ENCODE results near the gene RPL27A. TPM values are rescaled to one million over a fixed set of nuclear protein-coding genes. Genes with fewer than 3 reads are reported as not detected.
A peak's percentile ranks its signal among the peaks of the same experiment; 100 is the strongest.

Gene RPL27A
- total and polyA plus RNA-seq, 8 donors, result 724 to 3,217 (median 2,615) TPM

DNA sequence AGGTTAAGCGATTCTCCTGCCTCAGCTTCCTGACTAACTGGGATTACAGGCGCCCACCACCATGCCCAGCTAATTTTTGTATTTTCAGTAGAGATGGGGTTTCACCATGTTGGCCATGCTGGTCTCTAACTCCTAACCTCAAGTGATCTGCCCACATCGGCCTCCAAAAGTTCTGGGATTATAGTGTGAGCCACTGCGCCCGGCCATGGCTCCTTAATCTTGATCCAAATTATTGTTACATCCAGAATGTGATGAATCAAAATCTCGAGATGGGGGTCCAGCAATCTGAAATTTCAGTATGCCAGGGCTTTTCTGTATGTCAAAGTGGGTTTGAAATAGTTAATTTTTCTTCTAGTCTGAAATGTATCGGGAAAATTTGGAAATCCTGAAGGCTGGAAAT, 3.7 kb downstream of the RPL27A start:
- Histone ChIP-seq H3K9me3 (no peaks in the 10 kb centered on the region), H3K27me3 (no peaks in the 10 kb centered on the region), H3K4me3 (no peak overlapping the region), H3K27ac (no peak overlapping the region), H3K36me3 (peaks cover 0 to 40% of the 10 kb centered on the region in 2 donors), H3K4me1 (peaks cover 22 to 59% of the 10 kb centered on the region in 2 donors)
- intact Hi-C loops (cut with DNase I), result loop anchor here in 1 of 2 donors (5.0 kb wide), 1 partner anchor 181 kb away; no protein-coding TSS in a partner anchor
- TF ChIP-seq, protein P1, sequence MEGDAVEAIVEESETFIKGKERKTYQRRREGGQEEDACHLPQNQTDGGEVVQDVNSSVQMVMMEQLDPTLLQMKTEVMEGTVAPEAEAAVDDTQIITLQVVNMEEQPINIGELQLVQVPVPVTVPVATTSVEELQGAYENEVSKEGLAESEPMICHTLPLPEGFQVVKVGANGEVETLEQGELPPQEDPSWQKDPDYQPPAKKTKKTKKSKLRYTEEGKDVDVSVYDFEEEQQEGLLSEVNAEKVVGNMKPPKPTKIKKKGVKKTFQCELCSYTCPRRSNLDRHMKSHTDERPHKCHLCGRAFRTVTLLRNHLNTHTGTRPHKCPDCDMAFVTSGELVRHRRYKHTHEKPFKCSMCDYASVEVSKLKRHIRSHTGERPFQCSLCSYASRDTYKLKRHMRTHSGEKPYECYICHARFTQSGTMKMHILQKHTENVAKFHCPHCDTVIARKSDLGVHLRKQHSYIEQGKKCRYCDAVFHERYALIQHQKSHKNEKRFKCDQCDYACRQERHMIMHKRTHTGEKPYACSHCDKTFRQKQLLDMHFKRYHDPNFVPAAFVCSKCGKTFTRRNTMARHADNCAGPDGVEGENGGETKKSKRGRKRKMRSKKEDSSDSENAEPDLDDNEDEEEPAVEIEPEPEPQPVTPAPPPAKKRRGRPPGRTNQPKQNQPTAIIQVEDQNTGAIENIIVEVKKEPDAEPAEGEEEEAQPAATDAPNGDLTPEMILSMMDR (IDR thresholded peaks at IDR 0.05), result no peak
- ATAC-seq (no peak), DNase-seq (no peak)

DNA sequence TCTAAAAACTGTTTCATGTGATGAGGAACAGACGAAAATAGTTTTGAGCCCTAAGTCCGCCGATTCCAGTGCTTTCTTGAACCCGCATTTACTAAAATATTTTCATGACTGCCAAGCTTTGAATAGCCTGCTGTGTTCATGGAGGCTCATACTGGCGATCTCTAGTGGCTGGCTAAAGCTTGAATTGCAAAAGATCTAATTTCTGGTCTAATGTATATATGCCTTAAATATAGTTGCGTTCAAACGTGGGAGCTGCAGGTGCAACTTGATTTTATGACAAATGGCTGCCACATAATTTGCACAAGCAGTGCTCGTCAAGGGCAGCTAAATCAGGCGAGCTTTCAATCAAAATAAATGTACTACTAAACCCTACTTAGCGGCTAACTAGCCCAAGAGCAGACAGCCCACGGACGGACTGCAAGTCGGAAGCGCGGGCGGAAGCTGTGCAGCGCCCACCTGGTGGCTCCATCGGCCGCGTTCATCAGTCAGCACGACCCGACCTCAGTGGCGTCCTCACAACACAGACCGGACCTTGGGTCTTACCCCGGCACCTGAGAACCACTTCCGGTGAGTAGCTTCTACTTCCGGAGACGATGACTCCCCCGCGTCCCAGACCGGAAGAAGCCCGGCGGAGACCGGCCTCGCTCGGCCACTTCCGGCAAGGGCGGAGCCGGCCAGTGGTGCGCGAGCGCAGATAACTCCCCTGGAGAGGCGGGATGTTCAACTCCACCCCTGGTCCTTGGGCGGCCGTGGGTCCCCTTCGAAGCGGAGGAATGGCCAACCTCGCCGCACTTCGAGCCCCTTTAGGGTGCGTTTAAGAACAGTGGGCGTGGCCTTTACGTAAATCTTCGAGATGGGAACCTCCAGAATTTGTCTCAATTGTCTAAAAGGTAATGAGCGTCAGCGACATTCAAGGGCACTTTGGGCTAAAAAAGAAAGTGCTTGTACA, 6.1 kb downstream of the RPL27A start:
- TF ChIP-seq, protein P1 (IDR thresholded peaks at IDR 0.05), result no peak
- Histone ChIP-seq H3K9me3 (no peaks in the 10 kb centered on the region), H3K27me3 (no peaks in the 10 kb centered on the region), H3K27ac (peak overlapping the region; percentile 87 to 91), H3K4me3 (peak overlapping the region; percentile 52 to 57), H3K4me1 (peaks cover 19 to 47% of the 10 kb centered on the region in 2 donors), H3K36me3 (peaks cover 0 to 60% of the 10 kb centered on the region in 2 donors)
- intact Hi-C loops (cut with DNase I), result loop anchor here in 1 of 2 donors (5.0 kb wide), 1 partner anchor 179 kb away; no protein-coding TSS in a partner anchor
- peak; percentile 97 for ATAC-seq
- DNase-seq, result peak; percentile 91 to 99 (median 96)

DNA sequence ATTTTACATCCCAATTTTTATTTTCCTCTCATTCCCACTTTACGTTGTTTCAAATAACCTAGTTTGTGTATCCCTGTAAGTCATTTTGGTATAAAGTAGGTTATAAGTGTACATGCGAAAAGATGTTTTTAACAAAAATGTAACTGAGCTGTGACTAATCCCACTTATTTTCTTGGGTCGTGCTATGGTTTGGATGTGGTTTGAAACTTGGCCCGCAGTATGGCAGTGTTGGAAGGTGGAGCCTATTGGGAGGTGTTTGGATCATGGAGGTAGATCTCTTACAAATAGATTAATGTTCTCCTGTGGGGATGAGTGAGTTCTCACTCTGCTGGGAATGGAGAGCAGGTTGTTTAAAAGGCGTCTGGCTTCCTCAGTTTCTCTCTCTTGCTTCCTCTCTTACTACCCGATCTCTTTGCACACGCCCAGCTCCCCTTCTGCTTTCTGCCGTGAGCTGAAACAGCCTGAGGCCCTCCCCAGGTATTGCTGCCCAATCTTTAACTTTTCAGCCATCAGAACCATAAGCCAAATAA, 7.2 kb downstream of the RPL27A start:
- intact Hi-C loops (cut with DNase I), result loop anchor here in 1 of 2 donors (5.0 kb wide), 1 partner anchor 178 kb away; no protein-coding TSS in a partner anchor
- TF ChIP-seq, protein P1 (IDR thresholded peaks at IDR 0.05), result no peak
- peaks cover 0 to 60% of the 10 kb centered on the region in 2 donors for H3K36me3 ChIP-seq
- no peak overlapping the region for H3K27ac ChIP-seq
- DNase-seq, result no peak
- ATAC-seq, result no peak
- H3K4me1 ChIP-seq, result peaks cover 8 to 36% of the 10 kb centered on the region in 2 donors
- peak overlapping the region in 1 of 2 donors; percentile 57 for H3K4me3 ChIP-seq
- no peaks in the 10 kb centered on the region for H3K9me3 ChIP-seq
- H3K27me3 ChIP-seq, result no peaks in the 10 kb centered on the region

DNA sequence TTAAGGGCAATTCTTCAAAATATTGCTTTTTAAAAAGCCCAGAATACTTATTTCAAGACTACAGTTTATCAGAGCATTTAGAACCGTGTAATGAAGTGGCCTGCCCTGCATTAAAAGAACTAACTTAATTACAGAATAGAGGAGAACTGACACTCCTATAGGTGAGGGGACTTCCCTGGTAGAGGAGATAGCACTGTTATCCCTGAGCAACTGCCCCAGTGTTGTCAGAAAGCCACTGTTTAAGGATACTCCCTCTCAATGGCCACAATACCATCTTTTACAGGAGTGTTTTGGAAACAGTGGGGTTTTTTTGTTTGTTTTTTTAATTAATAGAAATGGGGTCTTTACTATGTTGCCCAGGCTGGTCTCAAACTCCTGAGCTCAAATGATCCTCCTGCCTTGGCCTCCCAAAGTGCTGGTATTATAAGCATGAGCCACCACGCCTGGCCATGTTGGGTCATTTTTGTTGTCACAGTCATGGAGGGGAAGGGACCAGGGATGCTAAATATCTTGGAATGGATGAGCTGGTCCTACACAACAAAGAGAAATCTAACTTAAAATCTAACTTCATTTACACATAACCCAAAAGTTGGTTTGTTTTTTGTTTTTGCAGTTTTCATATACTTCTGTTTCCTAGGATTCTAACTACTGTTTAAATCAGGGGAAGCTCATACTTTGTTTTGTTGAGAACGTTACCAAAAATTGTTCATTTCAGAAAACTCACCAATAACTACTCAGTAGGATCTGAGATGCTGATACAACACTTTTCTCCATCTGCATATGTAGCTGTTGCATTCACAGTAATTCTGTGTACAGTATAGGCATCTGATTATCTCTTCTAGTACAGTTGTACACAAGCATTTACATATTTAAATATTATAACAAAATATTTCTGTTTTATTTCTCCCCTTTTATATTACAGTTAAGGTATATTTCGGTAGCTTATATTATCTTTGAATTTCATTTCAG, 8.1 kb downstream of the RPL27A start:
- Histone ChIP-seq H3K36me3 (peaks cover 0 to 59% of the 10 kb centered on the region in 2 donors), H3K4me1 (peaks cover 8 to 27% of the 10 kb centered on the region in 2 donors), H3K9me3 (no peaks in the 10 kb centered on the region), H3K27me3 (no peaks in the 10 kb centered on the region), H3K4me3 (no peak overlapping the region), H3K27ac (no peak overlapping the region)
- no peak for ATAC-seq
- no peak for DNase-seq
- TF ChIP-seq, protein P1 (IDR thresholded peaks at IDR 0.05), result no peak
- intact Hi-C loops (cut with DNase I), result no loop called here
